ENCODE results near the gene TEX29.

Gene TEX29

GRCh38 chr13:111329641-111330040 is 9.2 kb downstream of the TEX29 start:
- TF ChIP-seq POLR2A (IDR thresholded peaks at IDR 0.05; ENCODE audit: low read length) (no peak), GATA1 (IDR thresholded peaks at IDR 0.05; ENCODE audit: low read depth, low read length) (no peak)
- no peak for DNase-seq

- no peak for DNase-seq
- no peak for TF ChIP-seq POLR2A (IDR thresholded peaks at IDR 0.05; ENCODE audit: low read length)
- no peak for TF ChIP-seq GATA1 (IDR thresholded peaks at IDR 0.05; ENCODE audit: low read depth, low read length)
Observed at GRCh38 chr13:111330066-111330610, 9.7 kb downstream of the TEX29 start.

GRCh38 chr13:111335298-111335697 is 14.9 kb downstream of the TEX29 start:
- DNase-seq: no peak
- TF ChIP-seq GATA1 (IDR thresholded peaks at IDR 0.05; ENCODE audit: low read depth, low read length): no peak
- no peak for TF ChIP-seq POLR2A (IDR thresholded peaks at IDR 0.05; ENCODE audit: low read length)

- TF ChIP-seq GATA1 (IDR thresholded peaks at IDR 0.05; ENCODE audit: low read depth, low read length): no peak
- no peak for TF ChIP-seq POLR2A (IDR thresholded peaks at IDR 0.05; ENCODE audit: low read length)
- DNase-seq: no peak
Observed at GRCh38 chr13:111336666-111337065, 16.2 kb downstream of the TEX29 start.

- DNase-seq: no peak
- TF ChIP-seq GATA1 (IDR thresholded peaks at IDR 0.05; ENCODE audit: low read depth, low read length): no peak
- TF ChIP-seq POLR2A (IDR thresholded peaks at IDR 0.05; ENCODE audit: low read length): no peak
Observed at GRCh38 chr13:111337206-111337605, 16.8 kb downstream of the TEX29 start.

- TF ChIP-seq POLR2A (IDR thresholded peaks at IDR 0.05; ENCODE audit: low read length) (no peak), GATA1 (IDR thresholded peaks at IDR 0.05; ENCODE audit: low read depth, low read length) (no peak)
Observed at GRCh38 chr13:111337741-111338140, 17.3 kb downstream of the TEX29 start.

GRCh38 chr13:111338841-111339240 is 18.4 kb downstream of the TEX29 start:
- no peak for DNase-seq
- TF ChIP-seq POLR2A (IDR thresholded peaks at IDR 0.05; ENCODE audit: low read length) (no peak), GATA1 (IDR thresholded peaks at IDR 0.05; ENCODE audit: low read depth, low read length) (no peak)

More at GRCh38 chr13:111337741-111338140, 17.3 kb downstream of the TEX29 start:
- no peak for DNase-seq

- TF ChIP-seq GATA1 (IDR thresholded peaks at IDR 0.05; ENCODE audit: low read depth, low read length): no peak
- no peak for TF ChIP-seq POLR2A (IDR thresholded peaks at IDR 0.05; ENCODE audit: low read length)
- no peak for DNase-seq
Observed at GRCh38 chr13:111339366-111340143, 19.1 kb downstream of the TEX29 start.

GRCh38 chr13:111341886-111342285 is 21.4 kb downstream of the TEX29 start:
- DNase-seq: no peak

GRCh38 chr13:111342721-111343120 is 22.3 kb downstream of the TEX29 start:
- TF ChIP-seq POLR2A (IDR thresholded peaks at IDR 0.05; ENCODE audit: low read length): no peak
- no peak for TF ChIP-seq GATA1 (IDR thresholded peaks at IDR 0.05; ENCODE audit: low read depth, low read length)
- no peak for DNase-seq

More at GRCh38 chr13:111341886-111342285, 21.4 kb downstream of the TEX29 start:
- no peak for TF ChIP-seq GATA1 (IDR thresholded peaks at IDR 0.05; ENCODE audit: low read depth, low read length)
- no peak for TF ChIP-seq POLR2A (IDR thresholded peaks at IDR 0.05; ENCODE audit: low read length)

GRCh38 chr13:111343186-111343805 is 22.9 kb downstream of the TEX29 start:
- TF ChIP-seq GATA1 (IDR thresholded peaks at IDR 0.05; ENCODE audit: low read depth, low read length) (no peak), POLR2A (IDR thresholded peaks at IDR 0.05; ENCODE audit: low read length) (no peak)
- no peak for DNase-seq

GRCh38 chr13:111344471-111345191 is 24.2 kb downstream of the TEX29 start:
- TF ChIP-seq POLR2A (IDR thresholded peaks at IDR 0.05; ENCODE audit: low read length): no peak
- no peak for TF ChIP-seq GATA1 (IDR thresholded peaks at IDR 0.05; ENCODE audit: low read depth, low read length)
- DNase-seq: no peak

- no peak for TF ChIP-seq GATA1 (IDR thresholded peaks at IDR 0.05; ENCODE audit: low read depth, low read length)
- TF ChIP-seq POLR2A (IDR thresholded peaks at IDR 0.05; ENCODE audit: low read length): no peak
- no peak for DNase-seq
Observed at GRCh38 chr13:111345682-111346081, 25.2 kb downstream of the TEX29 start.

- DNase-seq: no peak
- TF ChIP-seq POLR2A (IDR thresholded peaks at IDR 0.05; ENCODE audit: low read length): no peak
- no peak for TF ChIP-seq GATA1 (IDR thresholded peaks at IDR 0.05; ENCODE audit: low read depth, low read length)
Observed at GRCh38 chr13:111346101-111346680, 25.7 kb downstream of the TEX29 start.

Data from erythroblast (primary cell).